HS-27A (cell line): ENCODE results near the gene GRK2.
"Not testable (repeated sequence)": the region's sequence is repeated elsewhere in the genome, so short reads cannot be mapped to it uniquely, and the experiment has no call there.

ENCODE experiments used
- DNase-seq: peaks from one replicate; pipeline ENCODE4 v3.0.0-alpha.2; 2012; ENCODE audit warnings: low read depth, missing footprints

The GRK2 gene

DNA sequence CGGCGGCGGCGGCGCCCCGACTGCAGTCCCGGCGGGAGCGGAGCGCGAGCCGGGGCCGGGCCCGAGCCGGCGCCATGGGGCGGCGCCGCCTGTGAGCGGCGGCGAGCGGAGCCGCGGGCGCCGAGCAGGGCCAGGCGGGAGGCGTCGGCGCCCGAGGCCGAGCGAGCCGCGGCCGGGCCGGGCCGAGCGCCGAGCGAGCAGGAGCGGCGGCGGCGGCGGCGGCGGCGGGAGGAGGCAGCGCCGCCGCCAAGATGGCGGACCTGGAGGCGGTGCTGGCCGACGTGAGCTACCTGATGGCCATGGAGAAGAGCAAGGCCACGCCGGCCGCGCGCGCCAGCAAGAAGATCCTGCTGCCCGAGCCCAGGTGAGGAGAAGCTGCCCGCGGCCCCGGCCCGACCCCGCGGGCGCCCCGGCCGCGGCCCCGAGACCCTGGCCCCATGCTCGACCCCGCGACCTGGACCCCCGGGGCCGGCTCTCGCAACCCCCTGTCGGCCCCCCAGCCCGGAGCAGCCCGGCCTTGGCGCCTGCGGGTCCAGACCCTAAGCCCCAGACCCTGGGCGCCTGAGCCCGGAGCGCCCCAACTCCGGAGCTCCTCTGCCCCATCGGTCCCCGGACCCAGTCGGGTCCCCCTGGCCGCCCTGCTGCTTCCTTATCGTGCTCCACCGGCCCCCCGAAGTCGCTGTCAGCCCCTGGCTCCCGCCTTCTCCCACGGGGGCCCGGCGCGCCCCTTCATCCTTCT, at the start of gene GRK2:
GRK2 (plus strand) TSS at position 25 of the 739 bp plus-strand sequence; CDS start at position 252, 227 bp downstream.
- DNase-seq = no peak

- DNase-seq = no peak
Measured at GRCh38 chr11:67227726-67228125, 38.5 kb upstream of the GRK2 start.

GRCh38 chr11:67230406-67230805, 35.9 kb upstream of the GRK2 start:
- no peak for DNase-seq

GRCh38 chr11:67230886-67231285, 35.4 kb upstream of the GRK2 start:
- DNase-seq = no peak

DNA sequence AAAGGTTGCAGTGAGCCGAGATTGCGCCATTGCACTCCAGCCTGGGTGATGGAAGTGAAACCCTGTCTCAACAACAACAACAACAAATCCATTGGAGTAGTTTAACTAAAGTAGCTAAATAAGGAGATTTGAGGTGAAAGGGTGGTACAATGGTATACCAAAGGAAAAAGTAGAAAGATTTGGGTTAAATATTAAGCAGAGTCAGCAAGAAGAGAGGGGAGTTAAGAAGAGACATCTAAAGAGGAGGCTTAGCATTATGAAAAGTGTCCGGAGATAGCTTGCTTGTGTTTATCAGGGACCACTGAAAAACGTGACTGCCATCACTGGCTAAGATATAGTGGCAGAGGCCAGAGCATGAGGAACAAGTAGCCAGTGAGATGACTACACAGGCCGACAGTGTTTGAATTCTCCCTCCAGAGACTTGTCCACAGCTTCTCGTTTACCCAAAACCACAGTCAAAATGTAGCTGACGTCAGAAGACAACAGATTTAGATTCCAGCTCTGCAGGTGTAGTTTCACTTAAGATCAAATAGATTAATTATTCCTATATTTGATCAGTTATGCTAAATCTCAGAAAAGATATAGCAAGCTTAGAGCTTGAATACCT, 32.6 kb upstream of the GRK2 start:
- DNase-seq = no peak

- DNase-seq = not testable (repeated sequence)
Measured at GRCh38 chr11:67234571-67234970, 31.7 kb upstream of the GRK2 start.

DNA sequence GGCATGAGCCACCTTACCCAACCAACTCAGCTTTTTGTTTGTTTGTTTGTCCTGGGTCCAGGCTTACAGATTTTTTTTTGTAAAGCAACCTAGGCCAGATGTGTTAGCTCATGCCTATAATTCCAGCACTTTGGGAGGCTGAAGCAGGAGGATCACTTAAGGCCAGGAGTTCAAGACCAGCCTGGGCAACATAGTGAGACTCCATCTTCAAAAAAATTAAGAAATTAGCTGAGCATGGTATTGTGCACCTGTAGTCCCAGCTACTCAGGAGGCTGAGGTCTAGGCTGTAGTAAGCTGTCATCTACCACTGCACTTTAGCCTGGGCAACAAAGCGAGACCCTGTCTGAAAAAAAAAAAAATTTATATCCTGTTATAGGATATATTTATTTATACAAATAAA, 28.7 kb upstream of the GRK2 start:
- DNase-seq = no peak

- DNase-seq = peak; percentile 11
Measured at GRCh38 chr11:67238894-67239782, 27.1 kb upstream of the GRK2 start.

- peak; percentile 96 for DNase-seq
Measured at GRCh38 chr11:67239783-67240575, 26.3 kb upstream of the GRK2 start.

DNA sequence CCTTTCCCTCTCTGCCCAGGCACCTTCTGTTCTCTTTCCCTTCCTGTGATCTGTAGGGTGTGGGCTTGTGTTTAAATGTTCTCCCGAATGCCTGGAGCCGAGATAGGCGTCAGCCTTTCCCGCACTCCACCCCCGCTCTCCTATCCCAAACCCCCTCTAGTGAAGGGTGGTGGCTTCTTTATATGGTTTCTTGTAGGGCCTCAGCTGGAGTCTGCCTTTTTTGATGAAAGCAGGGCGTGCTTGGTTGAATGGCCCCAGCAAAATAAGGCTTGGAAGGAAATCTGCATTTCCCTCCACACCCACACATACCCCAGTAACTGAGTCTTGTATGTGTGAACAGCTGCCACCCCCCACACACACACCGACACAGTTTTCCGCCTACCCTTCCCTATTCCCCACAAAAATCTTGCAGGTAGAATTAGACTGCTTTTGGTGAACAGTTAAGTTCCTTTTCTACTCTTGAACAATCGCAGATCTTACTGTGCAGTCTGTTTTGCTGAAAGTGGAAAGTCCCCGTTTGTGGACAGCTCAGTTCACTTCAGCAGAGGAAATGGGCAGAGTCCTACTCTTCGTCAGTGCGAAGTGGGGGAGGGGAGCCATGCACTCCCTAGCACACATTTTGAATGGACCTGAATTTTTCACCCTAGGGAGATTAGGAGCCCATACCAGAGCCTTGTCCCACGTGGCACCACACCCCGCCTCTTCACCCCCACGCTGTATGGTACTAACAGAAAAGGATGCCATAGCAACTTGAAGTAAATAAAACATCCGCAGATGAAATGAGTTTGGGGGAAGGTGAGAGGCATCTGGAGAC, 25.5 kb upstream of the GRK2 start:
- DNase-seq = peak; percentile 12

DNA sequence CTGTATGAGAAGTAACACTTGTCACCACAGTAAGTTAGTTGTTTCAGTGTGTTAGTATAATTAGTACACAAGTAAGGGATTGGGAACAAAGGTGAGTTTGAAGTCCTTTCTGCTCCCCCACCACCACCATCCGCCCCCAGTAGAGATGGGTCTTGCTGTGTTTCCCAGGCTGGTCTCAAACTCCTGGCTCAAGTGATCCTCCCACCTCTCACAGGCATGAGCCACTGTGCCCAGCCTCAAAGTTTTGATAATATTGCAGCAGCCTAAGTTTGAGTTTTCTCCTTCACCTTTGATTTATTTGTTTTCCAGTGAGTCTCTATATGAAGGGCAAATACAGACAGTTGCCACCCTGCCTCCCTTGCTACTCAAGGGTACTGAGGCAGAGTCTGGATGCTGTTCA, 23.7 kb upstream of the GRK2 start:
- DNase-seq = no peak

DNA sequence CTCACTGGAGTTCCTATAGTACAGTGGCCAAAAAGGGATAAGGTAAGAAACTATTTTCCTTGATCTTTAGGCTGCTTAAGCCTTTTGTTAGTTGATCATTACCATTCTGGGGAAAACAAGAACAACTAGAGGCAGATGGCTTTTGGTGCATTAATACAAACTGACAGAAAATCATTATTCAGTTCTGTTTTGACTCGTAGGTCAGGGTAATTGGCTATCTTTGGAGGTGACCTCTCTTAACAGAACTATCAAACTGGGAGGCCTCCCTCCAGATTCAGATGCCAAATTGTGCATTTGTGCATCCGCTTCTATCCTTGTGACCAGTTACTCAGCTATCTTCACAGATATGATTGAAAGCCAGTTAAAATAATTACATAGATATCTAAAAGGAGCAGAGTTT, 23.2 kb upstream of the GRK2 start:
- DNase-seq = no peak

DNA sequence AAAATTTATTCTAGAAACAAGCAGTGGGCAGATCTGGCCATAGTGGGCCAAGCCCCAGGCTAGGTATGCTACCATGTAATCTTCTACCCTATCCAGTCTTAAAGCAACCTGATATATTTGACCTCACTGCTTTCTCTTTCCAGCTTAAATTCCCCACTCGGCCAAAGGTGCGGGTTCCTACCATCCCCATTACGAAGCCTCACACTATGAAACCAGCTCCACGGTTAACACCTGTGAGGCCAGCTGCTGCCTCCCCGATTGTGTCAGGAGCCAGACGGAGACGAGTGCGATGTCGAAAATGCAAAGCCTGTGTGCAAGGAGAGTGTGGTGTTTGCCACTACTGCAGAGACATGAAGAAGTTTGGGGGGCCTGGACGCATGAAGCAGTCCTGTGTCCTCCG, 21.2 kb upstream of the GRK2 start:
- no peak for DNase-seq

DNA sequence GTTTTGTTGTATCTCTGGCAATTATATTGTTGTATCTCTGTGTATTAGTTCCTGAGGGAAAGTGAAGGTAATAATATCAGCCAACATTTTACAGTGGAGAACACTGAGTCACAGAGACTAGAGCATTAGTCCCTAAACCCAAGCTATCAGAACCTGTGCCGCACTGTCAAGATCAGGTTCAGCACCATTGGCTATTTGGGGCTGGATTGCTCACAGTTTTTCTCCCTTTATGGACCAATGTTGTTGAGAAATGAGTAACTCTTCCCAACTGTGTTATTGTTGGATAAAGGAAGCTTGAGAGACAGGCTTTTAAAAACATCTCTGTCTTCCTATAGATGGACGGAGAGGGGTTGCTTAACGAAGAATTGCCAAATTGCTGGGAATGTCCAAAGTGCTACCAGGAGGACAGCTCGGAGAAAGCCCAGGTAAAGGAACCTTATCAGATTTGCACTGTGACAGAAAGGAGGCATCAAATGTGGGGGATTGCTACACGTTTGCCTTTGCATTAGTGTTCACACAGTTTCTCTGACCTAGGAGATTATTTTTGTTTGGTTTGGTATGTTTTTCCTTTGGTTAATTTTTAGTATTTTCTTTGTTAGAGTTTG, 18.2 kb upstream of the GRK2 start:
- no peak for DNase-seq

GRCh38 chr11:67248653-67249052, 17.6 kb upstream of the GRK2 start:
- no peak for DNase-seq

DNA sequence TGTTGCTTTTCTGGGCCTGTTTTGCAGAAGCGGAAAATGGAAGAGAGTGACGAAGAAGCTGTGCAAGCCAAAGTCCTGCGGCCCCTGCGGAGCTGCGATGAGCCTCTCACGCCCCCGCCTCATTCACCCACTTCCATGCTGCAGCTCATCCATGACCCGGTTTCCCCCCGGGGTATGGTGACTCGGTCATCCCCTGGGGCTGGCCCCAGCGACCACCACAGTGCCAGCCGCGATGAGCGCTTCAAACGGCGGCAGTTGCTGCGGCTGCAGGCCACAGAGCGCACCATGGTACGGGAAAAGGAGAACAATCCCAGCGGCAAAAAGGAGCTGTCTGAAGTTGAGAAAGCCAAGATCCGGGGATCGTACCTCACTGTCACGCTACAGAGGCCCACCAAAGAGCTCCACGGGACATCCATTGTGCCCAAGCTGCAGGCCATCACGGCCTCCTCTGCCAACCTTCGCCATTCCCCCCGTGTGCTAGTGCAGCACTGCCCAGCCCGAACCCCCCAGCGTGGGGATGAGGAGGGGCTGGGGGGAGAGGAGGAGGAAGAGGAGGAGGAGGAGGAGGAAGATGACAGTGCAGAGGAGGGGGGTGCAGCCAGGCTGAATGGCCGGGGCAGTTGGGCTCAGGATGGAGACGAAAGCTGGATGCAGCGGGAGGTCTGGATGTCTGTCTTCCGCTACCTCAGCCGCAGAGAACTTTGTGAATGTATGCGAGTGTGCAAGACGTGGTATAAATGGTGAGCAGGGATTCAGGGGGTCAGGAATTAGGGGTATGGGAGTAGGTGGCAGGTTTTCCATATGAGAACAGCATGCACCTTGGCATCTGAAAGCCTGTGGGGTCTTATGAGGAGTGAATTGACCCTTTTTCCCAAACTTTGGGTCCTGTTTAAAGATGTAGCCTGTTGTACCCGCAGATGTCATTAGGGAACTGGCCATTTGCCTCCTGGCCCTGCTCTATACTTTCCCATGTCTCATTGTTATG, 15.9 kb upstream of the GRK2 start:
- no peak for DNase-seq

DNA sequence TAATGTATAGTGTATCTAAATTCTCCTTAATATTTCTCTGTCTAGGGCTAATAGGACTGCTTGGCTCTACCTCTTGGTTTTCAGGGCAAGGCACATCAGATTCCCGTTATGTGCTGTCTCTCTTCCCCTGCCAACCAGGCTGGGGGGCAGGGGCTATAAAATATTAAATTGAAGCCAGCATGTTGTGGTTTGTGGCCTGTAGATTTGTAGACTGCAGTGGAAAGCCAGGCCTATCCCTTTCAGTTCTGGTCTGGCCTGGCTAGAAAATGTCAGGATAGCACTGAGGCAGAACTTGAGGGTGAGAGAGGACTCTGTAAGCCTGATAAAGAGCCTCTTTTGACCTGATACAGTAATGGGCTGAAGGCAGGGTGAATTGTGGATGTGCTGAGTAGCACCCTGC, 14.4 kb upstream of the GRK2 start:
- DNase-seq = no peak

- DNase-seq = no peak
Measured at GRCh38 chr11:67252831-67253239, 13.4 kb upstream of the GRK2 start.

GRCh38 chr11:67253872-67254624, 12.2 kb upstream of the GRK2 start:
- no peak for DNase-seq
